DMS79 treated with DMSO at 0.1 percent for 48 hours (cell line): Measurements from ENCODE around the gene PKP4.
"Not testable (repeated sequence)": the region's sequence is repeated elsewhere in the genome, so short reads cannot be mapped to it uniquely, and the experiment has no call there.

Experiments used
- DNase-seq: peaks from one replicate; lab custom pipeline; 2025; lab: John Stamatoyannopoulos, UW

The PKP4 gene

DNA sequence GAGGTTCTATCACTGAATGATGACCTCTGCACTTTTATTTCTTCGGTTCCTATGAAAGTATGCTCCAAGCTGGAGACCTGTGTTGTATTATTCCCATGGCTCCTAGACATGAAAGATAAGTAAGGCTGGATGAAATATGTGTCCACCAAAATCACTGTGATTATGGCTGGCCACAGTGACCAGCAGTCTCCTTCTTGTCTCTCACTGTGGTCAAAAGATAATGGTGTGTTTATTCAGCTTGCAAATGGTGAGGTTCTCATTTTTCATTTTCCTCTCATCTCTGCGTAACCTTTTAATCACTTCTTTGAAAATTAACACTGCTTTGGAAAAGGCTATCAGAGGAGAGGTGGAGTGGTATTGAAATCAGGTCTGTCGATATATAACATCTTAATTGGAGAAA, 230.6 kb downstream of the PKP4 start:
- DNase-seq, result no peak

DNA sequence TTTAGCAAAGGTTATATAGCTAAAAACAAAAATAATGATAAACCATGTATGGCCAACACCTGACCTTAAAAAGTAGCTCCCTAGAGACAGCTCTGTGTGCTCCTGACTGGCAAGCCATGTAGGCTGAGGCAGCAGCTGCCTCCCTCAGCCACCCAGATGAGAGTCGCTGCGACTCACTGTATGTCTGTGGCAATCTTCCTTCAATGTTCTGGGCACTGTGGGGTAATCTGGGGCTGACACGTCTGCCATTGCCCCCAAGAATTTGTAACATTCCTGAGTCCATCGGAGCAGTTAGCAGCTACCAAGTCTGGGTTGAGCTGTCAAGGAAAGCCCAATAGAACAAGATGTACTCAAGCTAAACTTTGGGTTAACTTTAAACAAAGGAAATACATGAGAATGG, 232.0 kb downstream of the PKP4 start:
- no peak for DNase-seq

GRCh38 chr2:158689391-158689790, 232.6 kb downstream of the PKP4 start:
- DNase-seq, result no peak

DNA sequence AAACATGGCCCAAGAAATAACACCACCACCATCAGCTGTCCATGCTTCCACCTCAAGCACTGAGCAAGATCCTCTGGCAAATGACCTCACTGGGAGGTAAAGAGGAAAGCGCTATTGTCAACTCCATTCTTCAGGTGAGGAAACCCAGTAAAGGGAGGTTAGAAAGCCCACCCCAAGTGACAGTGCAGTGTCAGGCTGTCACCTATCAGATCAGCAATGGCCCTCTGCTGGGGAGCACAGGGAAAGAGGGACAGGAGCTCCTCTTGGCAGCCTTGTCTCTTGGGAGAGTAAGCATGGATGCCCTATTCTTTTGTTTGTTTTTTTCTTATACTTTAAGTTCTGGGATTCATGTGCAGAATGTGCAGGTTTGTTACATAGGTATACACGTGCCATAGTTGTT, 234.1 kb downstream of the PKP4 start:
- no peak for DNase-seq

GRCh38 chr2:158691619-158692018, 234.9 kb downstream of the PKP4 start:
- DNase-seq, result no peak

DNA sequence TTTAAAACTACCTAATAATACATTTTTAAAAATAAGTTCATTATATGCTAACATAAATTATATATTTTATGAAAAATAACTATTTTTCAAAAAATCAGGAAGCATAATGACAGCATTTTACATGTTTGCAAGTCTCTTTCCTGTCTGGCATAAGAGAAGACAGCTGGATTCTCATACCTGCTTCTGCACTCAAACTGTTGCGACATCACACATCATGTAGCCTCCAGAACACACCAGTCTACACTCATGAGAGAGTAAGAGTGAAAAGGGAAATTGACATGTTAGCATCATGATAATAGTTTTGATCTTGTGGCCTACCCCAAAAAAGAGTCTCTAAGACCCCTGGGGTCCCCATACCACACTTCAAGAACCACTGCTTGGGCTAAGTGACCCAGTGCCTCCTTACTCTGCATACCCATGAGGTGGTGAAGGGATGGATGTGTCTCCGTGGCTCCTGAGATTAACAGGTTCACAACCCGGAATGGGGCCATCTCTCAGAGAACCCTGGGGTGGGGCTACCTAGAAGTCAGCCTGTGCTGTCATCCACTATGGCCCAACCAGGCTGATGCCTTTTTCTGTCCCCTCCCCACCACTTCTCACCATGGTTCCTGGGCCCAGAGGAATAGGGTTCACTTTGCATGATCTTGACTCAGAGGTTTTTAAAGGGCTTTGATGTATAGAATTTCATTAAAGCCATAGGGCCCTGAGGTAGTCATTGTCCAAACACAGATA, 235.8 kb downstream of the PKP4 start:
- no peak for DNase-seq

DNA sequence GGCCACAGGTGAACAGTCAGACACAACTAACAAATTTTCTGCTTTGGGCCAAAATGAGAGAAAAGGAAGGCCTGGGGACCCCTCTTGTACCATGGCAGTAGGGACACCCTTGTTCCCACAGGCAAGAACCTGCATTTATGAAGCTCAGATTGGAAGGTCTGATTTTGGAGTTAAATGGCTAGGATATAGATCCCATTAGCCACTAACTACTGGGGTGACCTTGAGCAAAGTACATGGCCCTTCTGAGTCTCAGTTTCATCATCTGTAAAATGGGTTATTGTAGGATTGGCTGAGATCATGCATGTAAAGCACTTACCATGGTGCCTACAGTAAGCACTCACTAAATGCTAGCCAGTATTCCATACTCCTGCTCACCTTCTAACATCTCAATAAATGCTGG, 236.7 kb downstream of the PKP4 start:
- no peak for DNase-seq

DNA sequence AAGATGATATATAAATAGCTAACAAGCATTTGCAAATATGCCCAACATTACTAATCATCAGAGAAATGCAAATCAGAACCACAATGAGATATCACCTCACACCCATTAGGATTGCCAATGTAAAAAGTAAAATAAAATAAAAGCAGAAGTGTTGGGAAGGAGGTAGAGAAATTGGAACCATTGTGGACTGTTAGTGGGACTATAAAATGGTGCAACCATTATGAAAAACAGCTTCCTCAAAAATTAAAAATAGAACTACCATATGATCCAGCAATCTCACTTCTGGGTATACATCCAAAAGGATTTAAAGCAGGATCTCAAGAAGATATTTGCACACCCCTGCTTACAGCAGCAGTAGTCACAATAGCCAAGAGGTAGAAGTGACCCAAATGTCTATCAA, 238.6 kb downstream of the PKP4 start:
- no peak for DNase-seq

DNA sequence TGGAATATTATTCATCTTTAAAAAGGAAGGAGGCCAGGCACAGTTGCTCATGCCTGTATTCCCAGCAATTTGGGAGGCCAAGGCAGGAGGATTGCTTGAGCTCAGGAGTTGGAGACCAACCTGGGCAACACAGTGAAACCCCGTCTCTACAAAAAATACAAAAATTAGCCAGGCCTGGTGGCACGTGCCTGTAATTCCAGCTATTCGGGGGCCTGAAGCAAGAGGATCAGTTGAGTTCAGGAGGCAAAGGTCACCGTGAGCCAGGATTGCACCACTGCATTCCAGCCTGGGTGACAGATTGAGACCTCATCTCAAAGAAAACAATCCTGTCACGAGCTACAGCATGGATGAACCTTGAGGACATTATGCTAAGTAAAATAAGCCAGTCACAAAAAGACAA, 239.0 kb downstream of the PKP4 start:
- not testable (repeated sequence) for DNase-seq

DNA sequence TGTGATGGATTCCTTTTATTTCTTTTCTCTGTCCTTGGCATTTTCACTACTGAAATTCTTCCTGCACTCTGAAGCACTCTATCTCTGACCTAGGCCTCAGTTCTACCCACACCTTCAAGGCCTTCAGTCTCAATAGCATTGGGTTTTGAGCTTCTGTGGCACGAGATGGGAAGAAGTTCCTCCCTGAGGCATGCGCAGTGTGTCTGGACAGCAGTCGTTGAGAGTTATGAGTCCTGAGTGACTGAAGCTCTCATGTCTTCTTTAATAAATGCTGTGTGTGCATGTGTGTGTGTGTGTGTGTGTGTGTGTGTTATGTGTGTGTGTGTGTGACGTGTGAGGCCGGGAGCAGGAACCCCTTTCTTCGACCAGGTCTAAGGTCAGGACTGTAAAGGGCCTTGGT, 242.6 kb downstream of the PKP4 start:
- DNase-seq, result no peak

DNA sequence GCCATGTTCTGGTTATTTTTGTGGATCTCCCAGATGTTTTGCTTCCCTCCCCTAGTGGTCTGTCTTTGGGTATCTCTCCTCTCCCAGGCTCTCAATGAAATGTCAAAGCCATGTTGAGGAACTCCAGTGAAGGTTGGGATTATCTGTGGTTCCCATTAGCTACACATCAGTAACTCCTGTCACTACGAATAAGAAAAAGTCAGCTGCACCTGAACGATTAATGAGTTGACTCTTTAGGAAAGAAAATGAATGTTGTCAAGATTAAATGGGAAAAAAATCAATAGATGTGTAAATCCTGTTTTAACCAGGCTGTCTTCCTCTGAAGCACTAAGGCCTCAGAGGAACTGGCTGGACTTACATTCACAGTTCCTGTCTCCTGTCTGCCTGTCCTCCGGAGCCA, 244.3 kb downstream of the PKP4 start:
- no peak for DNase-seq

GRCh38 chr2:158702740-158703139, 246.0 kb downstream of the PKP4 start:
- DNase-seq, result no peak

- not testable (repeated sequence) for DNase-seq
Observed at GRCh38 chr2:158704724-158705465, 248.1 kb downstream of the PKP4 start.

DNA sequence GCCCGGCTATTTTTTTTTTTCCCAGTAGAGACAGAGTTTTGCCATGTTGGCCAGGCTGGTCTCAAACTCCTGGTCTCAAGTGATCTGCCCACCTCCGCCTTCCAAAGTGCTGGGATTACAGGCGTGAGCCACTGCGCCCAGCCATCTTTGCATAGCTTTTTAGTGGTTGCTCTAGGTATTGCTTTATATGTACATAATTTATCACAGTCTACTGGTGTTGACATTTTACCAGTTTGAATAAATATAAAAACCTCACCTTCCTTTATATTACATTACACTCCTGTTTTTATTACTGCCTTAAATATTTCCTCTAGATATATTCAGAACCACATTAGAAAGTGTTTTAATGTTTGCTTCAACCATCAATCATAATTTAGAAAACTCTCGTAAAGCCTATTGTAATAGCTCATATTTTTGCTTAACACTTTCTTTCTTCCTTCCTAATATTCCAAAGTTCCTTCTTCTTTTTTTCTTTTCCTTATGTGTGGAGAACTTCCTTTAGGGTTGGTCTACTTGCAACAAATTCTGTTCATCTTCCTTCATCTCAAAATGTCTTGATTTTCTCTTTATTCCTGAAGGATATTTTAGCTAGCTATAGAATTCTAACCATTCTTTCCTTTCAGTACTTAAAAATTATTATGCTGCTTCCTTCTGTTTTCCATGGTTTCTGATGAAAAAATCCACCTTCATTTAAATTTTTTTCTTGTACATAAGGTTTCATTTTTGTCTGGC, 256.2 kb downstream of the PKP4 start:
- no peak for DNase-seq

DNA sequence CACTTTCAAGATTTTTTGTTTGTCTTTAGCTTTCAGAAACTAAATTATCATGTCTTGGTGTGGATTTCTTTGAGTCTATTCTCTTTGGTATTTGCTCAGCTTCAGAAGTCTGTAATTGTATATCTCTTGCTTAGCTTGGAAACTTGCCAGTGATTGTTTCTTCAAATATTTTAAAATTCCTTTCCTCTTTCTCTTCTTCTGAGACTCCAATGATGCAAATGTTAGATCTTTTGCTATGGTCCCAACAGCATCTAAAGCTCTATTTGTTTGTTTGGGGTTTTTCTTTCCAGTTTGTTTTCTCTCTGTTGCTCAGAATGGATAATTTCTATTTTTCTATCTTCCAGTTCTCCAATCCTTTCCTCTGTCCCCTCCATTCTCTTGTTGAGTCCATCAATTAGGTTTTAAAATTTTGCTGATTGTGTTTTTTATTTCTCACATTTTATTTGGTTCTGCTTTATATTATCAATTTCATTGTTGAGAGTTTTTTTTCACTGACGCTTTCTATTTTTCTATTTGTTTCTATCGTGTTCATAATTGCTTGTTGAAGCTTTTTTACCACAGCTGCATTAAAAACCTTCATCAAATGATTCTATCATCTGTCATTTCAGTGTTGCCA, 256.9 kb downstream of the PKP4 start:
- DNase-seq, result no peak

GRCh38 chr2:158714420-158714819, 257.7 kb downstream of the PKP4 start:
- DNase-seq, result no peak

DNA sequence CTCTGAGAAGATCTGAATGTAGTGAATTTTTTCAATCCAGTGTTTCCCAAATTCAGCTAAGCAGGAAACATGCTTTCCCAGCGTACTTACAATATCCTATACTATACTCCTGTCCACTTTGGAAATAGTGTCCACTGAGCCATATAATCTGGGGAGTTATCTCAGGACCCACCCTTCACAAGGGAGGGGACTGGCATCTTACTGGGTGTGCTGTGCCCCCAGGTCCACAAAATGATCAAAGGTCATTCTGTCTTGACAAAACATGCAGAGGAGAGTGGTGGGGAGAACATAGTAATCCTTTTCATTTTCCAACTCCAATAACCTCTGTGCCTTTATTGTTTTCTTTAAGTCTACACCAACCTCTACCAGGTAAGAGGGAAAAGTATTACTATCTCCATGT, 258.6 kb downstream of the PKP4 start:
- DNase-seq, result no peak

DNA sequence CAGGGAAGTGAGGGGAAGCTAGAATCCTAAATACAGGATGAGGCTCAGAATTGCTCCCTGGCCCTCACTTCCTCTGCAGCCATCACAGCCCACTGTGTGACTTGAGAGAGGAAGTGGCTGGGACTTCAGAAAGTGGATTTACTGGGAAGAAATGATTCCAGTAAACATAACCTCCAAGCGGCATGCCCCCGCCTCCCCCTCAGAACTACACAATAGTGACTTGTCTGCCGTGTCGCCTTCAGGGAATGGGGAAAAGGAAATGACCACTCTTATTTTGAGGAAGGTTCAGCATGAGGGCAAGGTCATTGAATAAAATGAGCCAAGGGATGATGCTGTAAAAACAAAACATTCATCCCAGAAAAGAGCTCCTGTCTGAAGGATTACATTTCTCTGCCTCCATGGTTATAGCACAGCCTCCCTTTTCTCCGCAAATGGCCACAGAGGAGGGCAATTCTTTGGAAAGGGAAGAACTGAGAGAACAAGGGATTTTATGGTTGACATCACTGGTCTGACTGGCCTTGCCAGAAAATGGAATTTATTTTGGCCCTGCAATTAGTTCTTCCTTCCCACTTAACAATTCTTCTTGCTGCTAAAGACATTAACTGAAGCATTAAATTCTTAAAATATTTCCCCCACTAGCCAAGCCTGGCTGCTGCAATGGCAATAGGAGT, 259.5 kb downstream of the PKP4 start:
- no peak for DNase-seq

- no peak for DNase-seq
Observed at GRCh38 chr2:158716921-158717320, 260.2 kb downstream of the PKP4 start.

DNA sequence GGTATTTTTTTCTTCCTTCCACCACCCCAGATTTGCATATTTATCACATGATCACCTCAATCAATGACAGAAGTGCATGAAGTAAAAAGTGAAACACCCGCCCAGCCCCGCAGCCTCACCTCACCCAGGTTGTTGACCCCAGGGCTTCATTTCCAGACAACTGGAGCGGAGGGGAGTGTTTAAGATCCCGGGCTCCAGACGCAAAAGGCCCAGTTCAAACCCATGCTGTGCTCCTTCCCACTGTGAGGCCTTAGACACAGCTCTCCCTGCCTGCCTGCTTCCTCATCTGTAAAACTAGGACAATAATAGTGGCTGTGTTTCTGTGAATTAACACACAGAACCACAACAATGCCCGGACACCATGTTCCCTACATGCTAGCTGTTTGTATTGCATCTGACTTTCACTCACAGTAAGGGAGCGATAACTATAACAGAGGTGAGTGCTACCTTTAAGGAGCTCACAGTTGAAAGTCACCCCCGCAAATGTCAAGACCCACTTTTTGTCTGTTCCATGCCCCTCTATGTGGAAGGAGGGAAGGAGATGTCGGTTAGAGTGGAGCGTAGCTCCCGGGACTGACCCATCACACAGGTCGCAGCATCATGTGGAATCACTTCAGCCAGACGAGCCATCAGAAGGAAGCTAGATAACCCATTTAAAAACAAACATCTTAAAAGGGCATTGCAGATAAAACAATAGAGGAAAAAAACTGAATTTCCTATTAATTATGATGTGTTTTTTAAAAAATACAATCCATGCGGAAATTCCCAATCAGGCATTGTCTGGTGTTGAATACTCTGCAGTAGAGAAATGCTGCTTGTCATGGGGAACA, 260.8 kb downstream of the PKP4 start:
- DNase-seq, result no peak

GRCh38 chr2:158718196-158718585, 261.4 kb downstream of the PKP4 start:
- DNase-seq, result no peak
